GM18907 (cell line): ENCODE results near the gene TLCD3B.

Experiments used
- ATAC-seq: cut with Tn5 transposase; IDR thresholded peaks from one replicate; pipeline ENCODE4 v1.9.1; 2021; ENCODE audit warnings: mild to moderate bottlenecking, moderate library complexity; ENCODE audit not compliant: unreplicated experiment

The TLCD3B gene

GRCh38 chr16:29991571-29991904 lies 39.5 kb downstream of the TLCD3B start:
- ATAC-seq, result no peak

GRCh38 chr16:29990883-29991570 lies 40.0 kb downstream of the TLCD3B start:
- ATAC-seq, result no peak

- ATAC-seq, result no peak
Observed at GRCh38 chr16:29990034-29990433, 41.0 kb downstream of the TLCD3B start.

- no peak for ATAC-seq
Observed at GRCh38 chr16:29989111-29989858, 41.8 kb downstream of the TLCD3B start.

- ATAC-seq, result no peak
Observed at GRCh38 chr16:29988346-29989075, 42.6 kb downstream of the TLCD3B start.

- no peak for ATAC-seq
Observed at GRCh38 chr16:29987371-29988085, 43.5 kb downstream of the TLCD3B start.

- no peak for ATAC-seq
Observed at GRCh38 chr16:29986931-29987330, 44.1 kb downstream of the TLCD3B start.

GRCh38 chr16:29986231-29986630 lies 44.8 kb downstream of the TLCD3B start:
- ATAC-seq, result no peak

GRCh38 chr16:29985271-29985811 lies 45.7 kb downstream of the TLCD3B start:
- no peak for ATAC-seq

GRCh38 chr16:29984764-29985147 lies 46.3 kb downstream of the TLCD3B start:
- no peak for ATAC-seq

- no peak for ATAC-seq
Observed at GRCh38 chr16:29984137-29984763, 46.8 kb downstream of the TLCD3B start.

GRCh38 chr16:29983420-29984136 lies 47.5 kb downstream of the TLCD3B start:
- ATAC-seq, result no peak

- ATAC-seq, result no peak
Observed at GRCh38 chr16:29982560-29983419, 48.3 kb downstream of the TLCD3B start.

- ATAC-seq, result no peak
Observed at GRCh38 chr16:29978564-29979270, 52.4 kb downstream of the TLCD3B start.

- ATAC-seq, result no peak
Observed at GRCh38 chr16:29978081-29978480, 53.0 kb downstream of the TLCD3B start.

- ATAC-seq, result no peak
Observed at GRCh38 chr16:29977063-29977825, 53.8 kb downstream of the TLCD3B start.

- ATAC-seq, result no peak
Observed at GRCh38 chr16:29975811-29976511, 55.1 kb downstream of the TLCD3B start.
